SK-N-SH (cell line): ENCODE measurements around the gene MEOX1. TPM values are rescaled to one million over a fixed set of nuclear protein-coding genes. Genes with fewer than 3 reads are reported as not detected.

Experiments
- CTCF ChIA-PET: fragments of 300-600, 350-600 bp; formaldehyde crosslinking; extraction: SDS; loops from one replicate; lab custom pipeline; 2021; lab: Yijun Ruan, JAX
- POLR2A ChIA-PET: fragments of 350-600 bp; sonication (Branson Sonifier 250); formaldehyde crosslinking; extraction: SDS; loops from one replicate; lab custom pipeline; 2020; ENCODE audit warnings: antibody characterized with exemption, inconsistent platforms; lab: Yijun Ruan, JAX
- DNase-seq: peaks from one replicate; pipeline ENCODE4 v3.0.0; 2012
- H2AFZ ChIP-seq: fragments of 200-600 bp; sonication (generic); 2 replicates; pipeline ENCODE4 v1.8.1; 2016; ENCODE audit warnings: antibody characterized with exemption, mild to moderate bottlenecking, low read depth
- H3F3A ChIP-seq: fragments of 200-600 bp; sonication (generic); replicated peaks from 2 replicates; pipeline ENCODE3; 2016; ENCODE audit warnings: antibody characterized with exemption, mild to moderate bottlenecking; ENCODE audit not compliant: insufficient read depth
- H3K27ac ChIP-seq, 2 experiments: fragments of 200-500 bp in 1 of 2; fragments of 200-600 bp in 1 of 2; sonication (Bioruptor generic) in 1 of 2; sonication (generic), shearing (Covaris generic) in 1 of 2; 2 replicates each; pipeline versions ENCODE4 v1.5.1 to v1.6.1; 2014 to 2016; ENCODE audit warnings: low read depth in 2 of 2, inconsistent platforms in 1 of 2, low read length in 1 of 2, mild to moderate bottlenecking in 1 of 2, mixed read lengths in 1 of 2
- H3K27me3 ChIP-seq: fragments of 200-600 bp; sonication (generic), shearing (Covaris generic); 2 replicates; pipeline ENCODE4 v1.6.1; 2016; ENCODE audit warnings: mixed run types; ENCODE audit not compliant: insufficient read depth
- H3K36me3 ChIP-seq, 2 experiments: fragments of 200-500 bp in 1 of 2; fragments of 200-600 bp in 1 of 2; sonication (Bioruptor generic) in 1 of 2; sonication (generic) in 1 of 2; replicated peaks in 1 of 2; 2 replicates each; pipeline versions ENCODE3 to v1.5.1; 2014 to 2016; ENCODE audit warnings: low read length in 1 of 2, mild to moderate bottlenecking in 1 of 2; ENCODE audit not compliant: insufficient read depth in 2 of 2, control insufficient read depth in 1 of 2
- H3K4me1 ChIP-seq, 2 experiments: fragments of 200-500 bp in 1 of 2; fragments of 200-600 bp in 1 of 2; sonication (Bioruptor generic) in 1 of 2; sonication (generic), shearing (Covaris generic) in 1 of 2; 2 replicates each; pipeline versions ENCODE4 v1.5.1 to v1.6.1; 2014 to 2016; ENCODE audit warnings: low read depth in 1 of 2, low read length in 1 of 2, mixed run types in 1 of 2; ENCODE audit not compliant: insufficient read depth in 2 of 2, control insufficient read depth in 1 of 2
- H3K4me2 ChIP-seq: fragments of 200-600 bp; sonication (generic), shearing (Covaris generic); 2 replicates; pipeline ENCODE4 v1.6.1; 2017; ENCODE audit warnings: mixed run types
- H3K4me3 ChIP-seq, 2 experiments: fragments of 200-500 bp in 1 of 2; fragments of 200-600 bp in 1 of 2; sonication (Bioruptor generic) in 1 of 2; sonication (generic), shearing (Covaris generic) in 1 of 2; 2 replicates each; pipeline versions ENCODE4 v1.5.1 to v1.8.1; 2014 to 2016; ENCODE audit warnings: low read depth in 2 of 2, inconsistent platforms in 1 of 2, low read length in 1 of 2, mild to moderate bottlenecking in 1 of 2, mixed read lengths in 1 of 2, moderate library complexity in 1 of 2
- H3K79me2 ChIP-seq: fragments of 200-600 bp; sonication (generic); 2 replicates; pipeline ENCODE4 v1.8.1; 2017; ENCODE audit warnings: mild to moderate bottlenecking; ENCODE audit not compliant: insufficient read depth
- H3K9ac ChIP-seq: fragments of 200-600 bp; sonication (generic); 2 replicates; pipeline ENCODE4 v1.6.1; 2017; ENCODE audit warnings: mixed run types
- H3K9me2 ChIP-seq: fragments of 200-600 bp; sonication (generic); 2 replicates; pipeline ENCODE4 v1.6.1; 2017; ENCODE audit warnings: mixed run types
- H3K9me3 ChIP-seq: fragments of 200-600 bp; sonication (generic); 2 replicates; pipeline ENCODE4 v1.6.1; 2017; ENCODE audit warnings: mixed run types, mild to moderate bottlenecking, moderate library complexity
- H4K20me1 ChIP-seq: fragments of 200-600 bp; sonication (generic); 2 replicates; pipeline ENCODE4 v1.6.1; 2017; ENCODE audit warnings: mild to moderate bottlenecking, mixed run types; ENCODE audit not compliant: insufficient read depth
- EP300 ChIP-seq, 2 experiments: IDR thresholded peaks; 2 replicates each; pipeline versions ENCODE4 v1.4.0 to v1.6.1; 2012; ENCODE audit warnings: borderline replicate concordance in 1 of 2, low read depth in 1 of 2, low read length in 1 of 2
- EZH2phosphoT487 ChIP-seq: fragments of 200-600 bp; sonication (generic); IDR thresholded peaks from 2 replicates; pipeline ENCODE4 v1.6.1; 2017; ENCODE audit warnings: low read depth, mixed run types, mild to moderate bottlenecking, antibody characterized with exemption, moderate library complexity, borderline replicate concordance
- FOXJ3 ChIP-seq: sonication (generic); formaldehyde crosslinking; IDR thresholded peaks from 2 replicates; pipeline ENCODE4 v1.5.1; 2020; ENCODE audit warnings: mild to moderate bottlenecking, missing genetic modification reagents
- FOXM1 ChIP-seq: IDR thresholded peaks from 2 replicates; pipeline ENCODE4 v1.4.0; 2012; ENCODE audit warnings: low read depth, mild to moderate bottlenecking
- GATA2 ChIP-seq: sonication (generic); formaldehyde crosslinking; IDR thresholded peaks from 2 replicates; pipeline ENCODE4 v1.5.0; 2020; ENCODE audit warnings: mild to moderate bottlenecking, missing genetic modification reagents
- JUND ChIP-seq: IDR thresholded peaks from 2 replicates; pipeline ENCODE4 v1.4.0; 2012
- POLR2AphosphoS5 ChIP-seq: IDR thresholded peaks from 2 replicates; pipeline ENCODE4 v1.6.1; 2012; ENCODE audit warnings: low read depth, low read length
- RCOR1 ChIP-seq: fragments of 150-350 bp; IDR thresholded peaks from 2 replicates; pipeline ENCODE4 v1.6.1; 2017; ENCODE audit warnings: antibody characterized with exemption, low read length
- RFX5 ChIP-seq: IDR thresholded peaks from 2 replicates; pipeline ENCODE4 v1.6.1; 2012; ENCODE audit warnings: mild to moderate bottlenecking, improper control_type of control experiment, low read length
- SIN3A ChIP-seq: IDR thresholded peaks from 2 replicates; pipeline ENCODE4 v1.6.1; 2012; ENCODE audit warnings: low read depth, mild to moderate bottlenecking, low read length, moderate library complexity, borderline replicate concordance
- TAF1 ChIP-seq: IDR thresholded peaks from 2 replicates; pipeline ENCODE4 v1.6.1; 2012; ENCODE audit warnings: low read depth, mild to moderate bottlenecking, low read length, moderate library complexity, borderline replicate concordance
- YY1 ChIP-seq: IDR thresholded peaks from 2 replicates; pipeline ENCODE4 v1.4.0; 2012; ENCODE audit warnings: low read depth, mild to moderate bottlenecking
- WGBS: methylation state at CpG from one replicate; pipeline ENCODE4 v1.1.6; 2017; ENCODE audit warnings: low lambda C conversion rate; 5-methylcytosine and 5-hydroxymethylcytosine counted together
- polyA plus RNA-seq, 3 experiments: library from polyadenylated mRNA; depleted of rRNA; stranded (reverse); fragments of >200 nt; gene quantifications; 2 replicates each; pipeline ENCODE4 v1.2.3, GENCODE V29; 2012
- TF ChIP-seq, protein P1 (sequence below): IDR thresholded peaks from 2 replicates; pipeline ENCODE4 v1.6.1; 2012; ENCODE audit warnings: mild to moderate bottlenecking, low read depth, low read length, moderate library complexity
- TF ChIP-seq, protein P2 (sequence below): fragments of 150-350 bp; IDR thresholded peaks from 2 replicates; pipeline ENCODE4 v1.6.1; 2016; ENCODE audit warnings: mild to moderate bottlenecking, low read depth, low read length

MEOX1 gene
- polyA plus RNA-seq, 1 of the 3 experiments (the other 2 are of a cell fraction), result 0.05 TPM

DNA sequence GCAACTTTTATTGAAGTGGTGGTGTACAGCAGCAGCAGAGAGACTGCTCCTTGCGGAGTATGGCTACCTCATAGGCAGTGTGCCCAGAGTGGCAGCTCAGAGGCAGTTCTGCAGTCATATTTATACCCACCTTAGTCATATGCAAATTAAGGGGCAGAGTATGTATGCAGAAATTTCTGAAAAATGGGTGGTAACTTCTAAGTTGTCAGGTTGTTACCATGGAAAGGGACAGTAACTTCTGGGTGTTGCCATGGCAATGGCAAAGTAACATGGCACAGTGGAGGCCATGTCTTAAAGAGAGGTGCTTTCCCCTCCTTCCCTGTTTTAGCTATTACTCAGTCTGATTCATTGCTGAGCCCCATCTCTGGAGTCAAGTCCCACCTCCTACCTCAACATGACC is 53.4 kb downstream of the MEOX1 start:
- Histone ChIP-seq H3K4me3 (no peak overlapping the region), H3K4me1 (no peaks in the 10 kb centered on the region), H3K27ac (no peak overlapping the region), H2AFZ (no peak overlapping the region), H3F3A (no peaks in the 10 kb centered on the region), H3K9me3 (no peaks in the 10 kb centered on the region), H3K9ac (no peak overlapping the region), H3K36me3 (no peaks in the 10 kb centered on the region), H4K20me1 (no peaks in the 10 kb centered on the region), H3K9me2 (no peaks in the 10 kb centered on the region), H3K4me2 (no peak overlapping the region), H3K79me2 (no peaks in the 10 kb centered on the region), H3K27me3 (no peaks in the 10 kb centered on the region)
- TF ChIP-seq SIN3A (no peak), GATA2 (no peak), FOXM1 (no peak), RCOR1 (no peak), EZH2phosphoT487 (no peak), POLR2AphosphoS5 (no peak), JUND (no peak), TAF1 (no peak), YY1 (no peak), EP300 (IDR thresholded peaks at IDR 0.05; ENCODE audit: borderline replicate concordance in 1 of 2, low read depth in 1 of 2, low read length in 1 of 2) (no peak), FOXJ3 (CRISPR knock-in tag) (no peak), RFX5 (no peak)
- TF ChIP-seq, protein P1, sequence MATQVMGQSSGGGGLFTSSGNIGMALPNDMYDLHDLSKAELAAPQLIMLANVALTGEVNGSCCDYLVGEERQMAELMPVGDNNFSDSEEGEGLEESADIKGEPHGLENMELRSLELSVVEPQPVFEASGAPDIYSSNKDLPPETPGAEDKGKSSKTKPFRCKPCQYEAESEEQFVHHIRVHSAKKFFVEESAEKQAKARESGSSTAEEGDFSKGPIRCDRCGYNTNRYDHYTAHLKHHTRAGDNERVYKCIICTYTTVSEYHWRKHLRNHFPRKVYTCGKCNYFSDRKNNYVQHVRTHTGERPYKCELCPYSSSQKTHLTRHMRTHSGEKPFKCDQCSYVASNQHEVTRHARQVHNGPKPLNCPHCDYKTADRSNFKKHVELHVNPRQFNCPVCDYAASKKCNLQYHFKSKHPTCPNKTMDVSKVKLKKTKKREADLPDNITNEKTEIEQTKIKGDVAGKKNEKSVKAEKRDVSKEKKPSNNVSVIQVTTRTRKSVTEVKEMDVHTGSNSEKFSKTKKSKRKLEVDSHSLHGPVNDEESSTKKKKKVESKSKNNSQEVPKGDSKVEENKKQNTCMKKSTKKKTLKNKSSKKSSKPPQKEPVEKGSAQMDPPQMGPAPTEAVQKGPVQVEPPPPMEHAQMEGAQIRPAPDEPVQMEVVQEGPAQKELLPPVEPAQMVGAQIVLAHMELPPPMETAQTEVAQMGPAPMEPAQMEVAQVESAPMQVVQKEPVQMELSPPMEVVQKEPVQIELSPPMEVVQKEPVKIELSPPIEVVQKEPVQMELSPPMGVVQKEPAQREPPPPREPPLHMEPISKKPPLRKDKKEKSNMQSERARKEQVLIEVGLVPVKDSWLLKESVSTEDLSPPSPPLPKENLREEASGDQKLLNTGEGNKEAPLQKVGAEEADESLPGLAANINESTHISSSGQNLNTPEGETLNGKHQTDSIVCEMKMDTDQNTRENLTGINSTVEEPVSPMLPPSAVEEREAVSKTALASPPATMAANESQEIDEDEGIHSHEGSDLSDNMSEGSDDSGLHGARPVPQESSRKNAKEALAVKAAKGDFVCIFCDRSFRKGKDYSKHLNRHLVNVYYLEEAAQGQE, result no peak
- TF ChIP-seq, protein P2, sequence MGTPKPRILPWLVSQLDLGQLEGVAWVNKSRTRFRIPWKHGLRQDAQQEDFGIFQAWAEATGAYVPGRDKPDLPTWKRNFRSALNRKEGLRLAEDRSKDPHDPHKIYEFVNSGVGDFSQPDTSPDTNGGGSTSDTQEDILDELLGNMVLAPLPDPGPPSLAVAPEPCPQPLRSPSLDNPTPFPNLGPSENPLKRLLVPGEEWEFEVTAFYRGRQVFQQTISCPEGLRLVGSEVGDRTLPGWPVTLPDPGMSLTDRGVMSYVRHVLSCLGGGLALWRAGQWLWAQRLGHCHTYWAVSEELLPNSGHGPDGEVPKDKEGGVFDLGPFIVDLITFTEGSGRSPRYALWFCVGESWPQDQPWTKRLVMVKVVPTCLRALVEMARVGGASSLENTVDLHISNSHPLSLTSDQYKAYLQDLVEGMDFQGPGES, result no peak
- CTCF ChIA-PET, result interaction anchor here (0.7 kb wide), 1 partner anchor 52 kb away, joined by 3 read pairs; no protein-coding TSS in a partner anchor
- POLR2A ChIA-PET, result no interaction called here
- no peak for DNase-seq
- WGBS, result 100% methylated on average over 1 of the region's 1 CpG
